Measurements from ENCODE around the gene PNMA8C. TPM values are rescaled to one million over a fixed set of nuclear protein-coding genes. Genes with fewer than 3 reads are reported as not detected.
"Not testable (repeated sequence)": the region's sequence is repeated elsewhere in the genome, so short reads cannot be mapped to it uniquely, and the experiment has no call there.

PNMA8C gene
- polyA plus RNA-seq, 1 donor (not counting 4 experiments of a cell fraction or from before 2014, with no cell fraction given) = not detected

- Histone ChIP-seq H3K9ac (ENCODE audit: control insufficient read depth, extremely low read depth, insufficient read depth, low read length) (no peak overlapping the region), H3K79me2 (ENCODE audit: control insufficient read depth, insufficient read depth, low read length) (peaks cover 6% of the 10 kb centered on the region), H3K4me1 (ENCODE audit: control insufficient read depth, extremely low read depth, insufficient read depth, low read length) (peaks cover 31% of the 10 kb centered on the region), H3K9me3 (ENCODE audit: control insufficient read depth, low read depth, low read length) (no peaks in the 10 kb centered on the region), H4K20me1 (ENCODE audit: control insufficient read depth, extremely low read depth, insufficient read depth, low read length) (peaks cover 25% of the 10 kb centered on the region), H3K36me3 (ENCODE audit: control insufficient read depth in 2 of 2, extremely low read depth in 1 of 2, insufficient read depth in 2 of 2, low read length in 2 of 2) (peaks cover 10 to 11% of the 10 kb centered on the region in 2 experiments), H2AFZ (ENCODE audit: control insufficient read depth, low read length) (no peak overlapping the region), H3K27ac (ENCODE audit: control insufficient read depth, insufficient read depth, low read length) (no peak overlapping the region), H3K4me2 (ENCODE audit: control insufficient read depth, extremely low read depth, insufficient read depth, low read depth, low read length) (no peak overlapping the region), H3K4me3 (ENCODE audit: control insufficient read depth in 2 of 3, extremely low read depth in 1 of 3, insufficient read depth in 2 of 3, low read depth in 1 of 3, low read length in 3 of 3) (no peak overlapping the region), H3K27me3 (ENCODE audit: control insufficient read depth, extremely low read depth, insufficient read depth, low read length) (no peaks in the 10 kb centered on the region), H3K9me1 (ENCODE audit: control insufficient read depth, extremely low read depth, insufficient read depth, low read length) (peaks cover 3% of the 10 kb centered on the region)
- TF ChIP-seq CTCF (optimal IDR thresholded peaks at IDR 0.05 in 1 of 3, IDR thresholded peaks at IDR 0.05 in 1 of 3, conservative IDR thresholded peaks at IDR 0.05 in 1 of 3; ENCODE audit: extremely low read depth in 1 of 3, insufficient read depth in 2 of 3, low read length in 3 of 3) = no peak
- no peak for TF ChIP-seq EZH2 (IDR thresholded peaks at IDR 0.05; ENCODE audit: low read length)
- DNase-seq (ENCODE audit: low read depth, low spot score) = no peak
- dilution Hi-C loops (cut with MboI; ENCODE audit: extremely low pct_ligation_motif_present, low sequenced_read_pairs) = no loop called here
- FAIRE-seq = no peak
Observed at GRCh38 chr19:46376241-46377153, 52.2 kb downstream of the PNMA8C start.

- H3K9me1 ChIP-seq (ENCODE audit: control insufficient read depth, extremely low read depth, insufficient read depth, low read length); H3K27me3 ChIP-seq (ENCODE audit: control insufficient read depth, extremely low read depth, insufficient read depth, low read length); dilution Hi-C loops (cut with MboI; ENCODE audit: extremely low pct_ligation_motif_present, low sequenced_read_pairs); H2AFZ ChIP-seq (ENCODE audit: control insufficient read depth, low read length); H3K27ac ChIP-seq (ENCODE audit: control insufficient read depth, insufficient read depth, low read length); H3K9ac ChIP-seq (ENCODE audit: control insufficient read depth, extremely low read depth, insufficient read depth, low read length); FAIRE-seq; H3K4me3 ChIP-seq (ENCODE audit: control insufficient read depth in 2 of 3, extremely low read depth in 1 of 3, insufficient read depth in 2 of 3, low read depth in 1 of 3, low read length in 3 of 3); H3K4me2 ChIP-seq (ENCODE audit: control insufficient read depth, extremely low read depth, insufficient read depth, low read depth, low read length); DNase-seq (ENCODE audit: low read depth, low spot score); H3K9me3 ChIP-seq (ENCODE audit: control insufficient read depth, low read depth, low read length): not testable (repeated sequence)
- Histone ChIP-seq H3K4me1 (ENCODE audit: control insufficient read depth, extremely low read depth, insufficient read depth, low read length) (peaks cover 38% of the 10 kb centered on the region), H3K36me3 (ENCODE audit: control insufficient read depth in 2 of 2, extremely low read depth in 1 of 2, insufficient read depth in 2 of 2, low read length in 2 of 2) (peaks cover 10 to 11% of the 10 kb centered on the region in 2 experiments), H3K79me2 (ENCODE audit: control insufficient read depth, insufficient read depth, low read length) (peaks cover 14% of the 10 kb centered on the region), H4K20me1 (ENCODE audit: control insufficient read depth, extremely low read depth, insufficient read depth, low read length) (peaks cover 27% of the 10 kb centered on the region)
Observed at GRCh38 chr19:46375476-46376067, 53.2 kb downstream of the PNMA8C start.

Other genes starting within 250 kb of the PNMA8C start
- 14.0 to 86.6 TPM (median 21.3 TPM) in 3 replicates for gene IGFL1, start 199.2 kb downstream of the PNMA8C start, polyA plus RNA-seq
- 0.01 TPM in 1 of 3 replicates, not detected in the others for gene HIF3A, start 131.9 kb downstream of the PNMA8C start, polyA plus RNA-seq
- 89.2 to 106 TPM (median 97.5 TPM) in 3 replicates for gene PPP5C, start 81.8 kb downstream of the PNMA8C start, polyA plus RNA-seq
- 5.2 to 5.6 TPM (median 5.4 TPM) in 3 replicates for gene CCDC8, start 15.4 kb downstream of the PNMA8C start, polyA plus RNA-seq
- gene PNMA8A, start 42.6 kb upstream of the PNMA8C start, polyA plus RNA-seq = 0.16 to 0.28 TPM (median 0.24 TPM) in 3 replicates
- 0.01 TPM in 1 of 3 replicates, not detected in the others for gene PNMA8B, start 66.9 kb upstream of the PNMA8C start, polyA plus RNA-seq
- 245 to 556 TPM (median 411 TPM) in 3 replicates for gene CALM3, start 172.4 kb upstream of the PNMA8C start, polyA plus RNA-seq
- gene PTGIR, start 196.2 kb upstream of the PNMA8C start, polyA plus RNA-seq = 0.08 TPM in 1 of 3 replicates, not detected in the others
- not detected in 3 replicates for gene GNG8, start 207.3 kb upstream of the PNMA8C start, polyA plus RNA-seq
- 0.03 to 0.14 TPM (median 0.04 TPM) in 3 replicates for gene DACT3, start 232.2 kb upstream of the PNMA8C start, polyA plus RNA-seq